GM12878 (cell line): Measurements from ENCODE around the gene RABEP1. TPM values are rescaled to one million over a fixed set of nuclear protein-coding genes. Genes with fewer than 3 reads are reported as not detected.

Experiments used
- BMI1 ChIP-seq: fragments of 450-650 bp; IDR thresholded peaks from 2 replicates; pipeline ENCODE4 v1.6.1; 2016; ENCODE audit warnings: mild to moderate bottlenecking, moderate library complexity, borderline replicate concordance
- EZH2 ChIP-seq: IDR thresholded peaks from 2 replicates; pipeline ENCODE4 v1.6.1; 2012; ENCODE audit warnings: low read depth, mild to moderate bottlenecking, control low read depth, inconsistent platforms, low read length, borderline replicate concordance; ENCODE audit not compliant: control insufficient read depth
- LARP7 ChIP-seq: fragments of 450-650 bp; IDR thresholded peaks from 2 replicates; pipeline ENCODE4 v1.6.1; 2017; ENCODE audit warnings: mild to moderate bottlenecking
- MXI1 ChIP-seq: fragments of 150-350 bp; IDR thresholded peaks from 2 replicates; pipeline ENCODE4 v1.6.1; 2011; ENCODE audit warnings: low read depth, mild to moderate bottlenecking, inconsistent platforms, low read length, improper control_type of control experiment
- NFIC ChIP-seq: IDR thresholded peaks from 2 replicates; pipeline ENCODE4 v1.6.1; 2012; ENCODE audit warnings: low read depth, mild to moderate bottlenecking, inconsistent platforms, low read length, moderate library complexity
- RAD21 ChIP-seq: IDR thresholded peaks from 2 replicates; pipeline ENCODE4 v1.6.1; 2011; ENCODE audit warnings: mild to moderate bottlenecking, low read depth, low read length, moderate library complexity; ENCODE audit not compliant: insufficient read depth
- RELA ChIP-seq: fragments of 450-650 bp; IDR thresholded peaks from 2 replicates; pipeline ENCODE4 v1.8.0; 2014; ENCODE audit warnings: borderline replicate concordance; ENCODE audit not compliant: partially characterized antibody
- SUZ12 ChIP-seq: fragments of 200-600 bp; sonication (generic); IDR thresholded peaks from one replicate; pipeline ENCODE4 v1.6.1; 2018; ENCODE audit warnings: antibody characterized with exemption, mild to moderate bottlenecking; ENCODE audit not compliant: unreplicated experiment
- TCF12 ChIP-seq: IDR thresholded peaks from 2 replicates; pipeline ENCODE4 v1.6.1; 2011; ENCODE audit warnings: low read depth, mild to moderate bottlenecking, low read length
- polyA plus RNA-seq, 11 experiments: library from polyadenylated mRNA; depleted of rRNA in 4 of 11; unstranded in 6 of 11; stranded (reverse) in 5 of 11; fragments of >200 nt; fragmentation: Nextera tagmentation in 4 of 11; fragmentation: Illumina TruSeq in 1 of 11; extraction: Ambion mirVana in 4 of 11; extraction: Trizol in 1 of 11; gene quantifications; 1 replicate in 1 of 11; 2 replicates in 10 of 11; pipeline versions ENCODE4 v1.2.1 to v1.2.3, GENCODE V29; 2011 to 2016; ENCODE audit warnings: inconsistent platforms in 2 of 11, missing spikeins in 2 of 11, low read depth in 1 of 11
- total RNA-seq, 4 experiments: library from RNA; depleted of rRNA in 3 of 4; stranded (reverse); fragments of >200 nt in 3 of 4; fragmentation: Illumina TruSeq in 1 of 4; extraction: Trizol in 1 of 4; gene quantifications; 2 replicates each; pipeline versions ENCODE4 v1.2.1 to v1.2.3, GENCODE V29; 2013 to 2021
- TF ChIP-seq, protein P1 (sequence below): fragments of 150-350 bp; IDR thresholded peaks from 2 replicates; pipeline ENCODE4 v1.6.1; 2016; ENCODE audit warnings: low read depth, low read length
- TF ChIP-seq, protein P2 (sequence below): IDR thresholded peaks from 2 replicates; pipeline ENCODE4 v1.6.1; 2012; ENCODE audit warnings: low read depth, low read length, improper control_type of control experiment
- TF ChIP-seq, protein P3 (sequence below): fragments of 450-650 bp; IDR thresholded peaks from 2 replicates; pipeline ENCODE4 v1.6.1; 2017; ENCODE audit warnings: mild to moderate bottlenecking, moderate library complexity
- TF ChIP-seq, protein P4 (sequence below): IDR thresholded peaks from 2 replicates; pipeline ENCODE4 v1.6.1; 2012; ENCODE audit warnings: improper control_type of control experiment, low read depth, low read length; ENCODE audit not compliant: insufficient replicate concordance

Gene RABEP1
- total and polyA plus RNA-seq, 10 of the 15 experiments (the other 5 are each of a cell fraction or from before 2014, with no cell fraction given) = 13.4 to 71.4 (median 59.8) TPM

DNA sequence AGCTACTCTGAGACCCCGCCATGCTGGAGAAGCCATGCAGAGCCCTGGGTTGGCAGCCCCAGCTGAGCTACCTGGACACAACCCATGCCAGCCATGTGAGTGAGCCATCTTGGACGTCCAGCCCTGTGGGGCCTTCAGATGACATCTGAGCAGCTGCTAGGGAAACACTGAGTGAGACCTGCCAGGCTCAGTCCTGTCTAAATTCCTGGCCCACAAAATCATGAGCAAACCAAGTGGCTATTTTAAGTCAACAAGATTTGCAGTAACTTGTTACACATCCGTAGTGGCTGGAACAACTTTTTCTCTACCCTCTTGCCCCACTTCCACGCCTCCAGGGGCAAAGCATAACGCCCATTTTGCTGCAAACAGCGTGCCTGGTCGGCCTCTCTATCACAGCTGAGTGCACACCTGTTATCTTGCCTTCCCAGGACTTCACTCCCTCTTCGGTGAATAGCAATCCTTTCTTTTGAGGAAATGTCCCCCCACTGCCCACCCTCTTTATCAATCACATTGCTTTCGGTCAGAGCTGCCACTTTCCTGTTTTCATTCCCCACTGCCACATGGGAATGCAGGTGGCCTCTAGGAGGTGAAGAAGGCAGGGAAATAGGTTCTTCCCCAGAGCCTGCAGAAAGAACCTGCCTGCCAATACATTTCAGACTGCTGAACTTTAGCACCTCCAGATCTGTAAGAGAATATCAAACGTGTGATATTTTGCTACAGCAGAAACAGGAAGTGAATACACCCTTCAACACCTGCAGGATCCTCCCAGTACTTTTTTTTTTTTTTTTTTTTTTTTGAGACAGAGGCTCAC, 40.0 kb upstream of the RABEP1 start (continued):
- TF ChIP-seq, protein P1, sequence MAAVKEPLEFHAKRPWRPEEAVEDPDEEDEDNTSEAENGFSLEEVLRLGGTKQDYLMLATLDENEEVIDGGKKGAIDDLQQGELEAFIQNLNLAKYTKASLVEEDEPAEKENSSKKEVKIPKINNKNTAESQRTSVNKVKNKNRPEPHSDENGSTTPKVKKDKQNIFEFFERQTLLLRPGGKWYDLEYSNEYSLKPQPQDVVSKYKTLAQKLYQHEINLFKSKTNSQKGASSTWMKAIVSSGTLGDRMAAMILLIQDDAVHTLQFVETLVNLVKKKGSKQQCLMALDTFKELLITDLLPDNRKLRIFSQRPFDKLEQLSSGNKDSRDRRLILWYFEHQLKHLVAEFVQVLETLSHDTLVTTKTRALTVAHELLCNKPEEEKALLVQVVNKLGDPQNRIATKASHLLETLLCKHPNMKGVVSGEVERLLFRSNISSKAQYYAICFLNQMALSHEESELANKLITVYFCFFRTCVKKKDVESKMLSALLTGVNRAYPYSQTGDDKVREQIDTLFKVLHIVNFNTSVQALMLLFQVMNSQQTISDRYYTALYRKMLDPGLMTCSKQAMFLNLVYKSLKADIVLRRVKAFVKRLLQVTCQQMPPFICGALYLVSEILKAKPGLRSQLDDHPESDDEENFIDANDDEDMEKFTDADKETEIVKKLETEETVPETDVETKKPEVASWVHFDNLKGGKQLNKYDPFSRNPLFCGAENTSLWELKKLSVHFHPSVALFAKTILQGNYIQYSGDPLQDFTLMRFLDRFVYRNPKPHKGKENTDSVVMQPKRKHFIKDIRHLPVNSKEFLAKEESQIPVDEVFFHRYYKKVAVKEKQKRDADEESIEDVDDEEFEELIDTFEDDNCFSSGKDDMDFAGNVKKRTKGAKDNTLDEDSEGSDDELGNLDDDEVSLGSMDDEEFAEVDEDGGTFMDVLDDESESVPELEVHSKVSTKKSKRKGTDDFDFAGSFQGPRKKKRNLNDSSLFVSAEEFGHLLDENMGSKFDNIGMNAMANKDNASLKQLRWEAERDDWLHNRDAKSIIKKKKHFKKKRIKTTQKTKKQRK = no peak
- TF ChIP-seq LARP7 = no peak
- TF ChIP-seq RELA = peak; percentile 51
- peak; percentile 7; the same call in 1 of the 2 replicates for TF ChIP-seq MXI1
- TF ChIP-seq RAD21 = no peak
- no peak; the same call in none of the 2 replicates for TF ChIP-seq NFIC
- TF ChIP-seq, protein P2, sequence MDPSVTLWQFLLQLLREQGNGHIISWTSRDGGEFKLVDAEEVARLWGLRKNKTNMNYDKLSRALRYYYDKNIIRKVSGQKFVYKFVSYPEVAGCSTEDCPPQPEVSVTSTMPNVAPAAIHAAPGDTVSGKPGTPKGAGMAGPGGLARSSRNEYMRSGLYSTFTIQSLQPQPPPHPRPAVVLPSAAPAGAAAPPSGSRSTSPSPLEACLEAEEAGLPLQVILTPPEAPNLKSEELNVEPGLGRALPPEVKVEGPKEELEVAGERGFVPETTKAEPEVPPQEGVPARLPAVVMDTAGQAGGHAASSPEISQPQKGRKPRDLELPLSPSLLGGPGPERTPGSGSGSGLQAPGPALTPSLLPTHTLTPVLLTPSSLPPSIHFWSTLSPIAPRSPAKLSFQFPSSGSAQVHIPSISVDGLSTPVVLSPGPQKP = no peak
- no peak for TF ChIP-seq SUZ12
- no peak for TF ChIP-seq EZH2
- peak; percentile 71 for TF ChIP-seq TCF12
- TF ChIP-seq, protein P3, sequence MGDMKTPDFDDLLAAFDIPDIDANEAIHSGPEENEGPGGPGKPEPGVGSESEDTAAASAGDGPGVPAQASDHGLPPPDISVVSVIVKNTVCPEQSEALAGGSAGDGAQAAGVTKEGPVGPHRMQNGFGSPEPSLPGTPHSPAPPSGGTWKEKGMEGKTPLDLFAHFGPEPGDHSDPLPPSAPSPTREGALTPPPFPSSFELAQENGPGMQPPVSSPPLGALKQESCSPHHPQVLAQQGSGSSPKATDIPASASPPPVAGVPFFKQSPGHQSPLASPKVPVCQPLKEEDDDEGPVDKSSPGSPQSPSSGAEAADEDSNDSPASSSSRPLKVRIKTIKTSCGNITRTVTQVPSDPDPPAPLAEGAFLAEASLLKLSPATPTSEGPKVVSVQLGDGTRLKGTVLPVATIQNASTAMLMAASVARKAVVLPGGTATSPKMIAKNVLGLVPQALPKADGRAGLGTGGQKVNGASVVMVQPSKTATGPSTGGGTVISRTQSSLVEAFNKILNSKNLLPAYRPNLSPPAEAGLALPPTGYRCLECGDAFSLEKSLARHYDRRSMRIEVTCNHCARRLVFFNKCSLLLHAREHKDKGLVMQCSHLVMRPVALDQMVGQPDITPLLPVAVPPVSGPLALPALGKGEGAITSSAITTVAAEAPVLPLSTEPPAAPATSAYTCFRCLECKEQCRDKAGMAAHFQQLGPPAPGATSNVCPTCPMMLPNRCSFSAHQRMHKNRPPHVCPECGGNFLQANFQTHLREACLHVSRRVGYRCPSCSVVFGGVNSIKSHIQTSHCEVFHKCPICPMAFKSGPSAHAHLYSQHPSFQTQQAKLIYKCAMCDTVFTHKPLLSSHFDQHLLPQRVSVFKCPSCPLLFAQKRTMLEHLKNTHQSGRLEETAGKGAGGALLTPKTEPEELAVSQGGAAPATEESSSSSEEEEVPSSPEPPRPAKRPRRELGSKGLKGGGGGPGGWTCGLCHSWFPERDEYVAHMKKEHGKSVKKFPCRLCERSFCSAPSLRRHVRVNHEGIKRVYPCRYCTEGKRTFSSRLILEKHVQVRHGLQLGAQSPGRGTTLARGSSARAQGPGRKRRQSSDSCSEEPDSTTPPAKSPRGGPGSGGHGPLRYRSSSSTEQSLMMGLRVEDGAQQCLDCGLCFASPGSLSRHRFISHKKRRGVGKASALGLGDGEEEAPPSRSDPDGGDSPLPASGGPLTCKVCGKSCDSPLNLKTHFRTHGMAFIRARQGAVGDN = peak; percentile 82
- TF ChIP-seq, protein P4, sequence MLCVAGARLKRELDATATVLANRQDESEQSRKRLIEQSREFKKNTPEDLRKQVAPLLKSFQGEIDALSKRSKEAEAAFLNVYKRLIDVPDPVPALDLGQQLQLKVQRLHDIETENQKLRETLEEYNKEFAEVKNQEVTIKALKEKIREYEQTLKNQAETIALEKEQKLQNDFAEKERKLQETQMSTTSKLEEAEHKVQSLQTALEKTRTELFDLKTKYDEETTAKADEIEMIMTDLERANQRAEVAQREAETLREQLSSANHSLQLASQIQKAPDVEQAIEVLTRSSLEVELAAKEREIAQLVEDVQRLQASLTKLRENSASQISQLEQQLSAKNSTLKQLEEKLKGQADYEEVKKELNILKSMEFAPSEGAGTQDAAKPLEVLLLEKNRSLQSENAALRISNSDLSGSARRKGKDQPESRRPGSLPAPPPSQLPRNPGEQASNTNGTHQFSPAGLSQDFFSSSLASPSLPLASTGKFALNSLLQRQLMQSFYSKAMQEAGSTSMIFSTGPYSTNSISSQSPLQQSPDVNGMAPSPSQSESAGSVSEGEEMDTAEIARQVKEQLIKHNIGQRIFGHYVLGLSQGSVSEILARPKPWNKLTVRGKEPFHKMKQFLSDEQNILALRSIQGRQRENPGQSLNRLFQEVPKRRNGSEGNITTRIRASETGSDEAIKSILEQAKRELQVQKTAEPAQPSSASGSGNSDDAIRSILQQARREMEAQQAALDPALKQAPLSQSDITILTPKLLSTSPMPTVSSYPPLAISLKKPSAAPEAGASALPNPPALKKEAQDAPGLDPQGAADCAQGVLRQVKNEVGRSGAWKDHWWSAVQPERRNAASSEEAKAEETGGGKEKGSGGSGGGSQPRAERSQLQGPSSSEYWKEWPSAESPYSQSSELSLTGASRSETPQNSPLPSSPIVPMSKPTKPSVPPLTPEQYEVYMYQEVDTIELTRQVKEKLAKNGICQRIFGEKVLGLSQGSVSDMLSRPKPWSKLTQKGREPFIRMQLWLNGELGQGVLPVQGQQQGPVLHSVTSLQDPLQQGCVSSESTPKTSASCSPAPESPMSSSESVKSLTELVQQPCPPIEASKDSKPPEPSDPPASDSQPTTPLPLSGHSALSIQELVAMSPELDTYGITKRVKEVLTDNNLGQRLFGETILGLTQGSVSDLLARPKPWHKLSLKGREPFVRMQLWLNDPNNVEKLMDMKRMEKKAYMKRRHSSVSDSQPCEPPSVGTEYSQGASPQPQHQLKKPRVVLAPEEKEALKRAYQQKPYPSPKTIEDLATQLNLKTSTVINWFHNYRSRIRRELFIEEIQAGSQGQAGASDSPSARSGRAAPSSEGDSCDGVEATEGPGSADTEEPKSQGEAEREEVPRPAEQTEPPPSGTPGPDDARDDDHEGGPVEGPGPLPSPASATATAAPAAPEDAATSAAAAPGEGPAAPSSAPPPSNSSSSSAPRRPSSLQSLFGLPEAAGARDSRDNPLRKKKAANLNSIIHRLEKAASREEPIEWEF = no peak
- TF ChIP-seq BMI1 = peak; percentile 26; the same call in 1 of the 2 replicates
